Upper lobe of left lung (tissue), 6 donors: Measurements from ENCODE around the gene FBXO10. TPM values are rescaled to one million over a fixed set of nuclear protein-coding genes. Genes with fewer than 3 reads are reported as not detected.
A peak's percentile ranks its signal among the peaks of the same experiment; 100 is the strongest.

Source experiments
- ATAC-seq, 2 donors: fragments of 200-7000 bp; cut with Tn5 transposase; one replicate each; pipeline ENCODE4 v1.9.1; 2022; ENCODE audit warnings: mild to moderate bottlenecking in 2 of 2, moderate library complexity in 2 of 2; ENCODE audit not compliant: low FRiP score in 2 of 2
- DNase-seq, 2 donors: peaks; one replicate each; pipeline ENCODE4 v3.0.0-alpha.2; 2019 to 2020
- H3K27ac ChIP-seq, 4 donors: fragments of 200-600 bp; sonication (generic); one replicate each; pipeline ENCODE4 v1.5.1; 2016 to 2019
- H3K27me3 ChIP-seq, 4 donors: fragments of 200-600 bp; sonication (generic); one replicate each; pipeline ENCODE4 v1.5.1; 2017 to 2019
- H3K36me3 ChIP-seq, 4 donors: fragments of 200-600 bp; sonication (generic); one replicate each; pipeline ENCODE4 v1.5.1; 2016 to 2019
- H3K4me1 ChIP-seq, 4 donors: fragments of 200-600 bp; sonication (generic); one replicate each; pipeline ENCODE4 v1.5.1; 2018 to 2019
- H3K4me3 ChIP-seq, 4 donors: fragments of 200-600 bp; sonication (generic); one replicate each; pipeline ENCODE4 v1.5.1; 2017 to 2019; ENCODE audit warnings: mild to moderate bottlenecking in 2 of 4, moderate library complexity in 1 of 4
- H3K9me3 ChIP-seq, 4 donors: fragments of 200-600 bp; sonication (generic); one replicate each; pipeline ENCODE4 v1.5.1; 2018 to 2019
- CTCF ChIP-seq, 6 experiments: fragments of 450-650 bp in 4 of 6; fragments of 200-600 bp in 2 of 6; sonication (generic) in 2 of 6; IDR thresholded peaks; one replicate each; pipeline ENCODE4 v1.5.1; 2016 to 2019; ENCODE audit warnings: antibody characterized with exemption in 6 of 6
- EP300 ChIP-seq, 4 donors: sonication (generic); formaldehyde crosslinking; IDR thresholded peaks; one replicate each; pipeline ENCODE4 v1.5.1; 2017; ENCODE audit warnings: antibody characterized with exemption in 4 of 4, control low read depth in 2 of 4
- POLR2A ChIP-seq, 4 donors: fragments of 450-650 bp; IDR thresholded peaks; one replicate each; pipeline ENCODE4 v1.5.1; 2016 to 2017; ENCODE audit warnings: antibody characterized with exemption in 4 of 4, mild to moderate bottlenecking in 2 of 4
- POLR2AphosphoS5 ChIP-seq, 2 donors: sonication (generic); formaldehyde crosslinking; IDR thresholded peaks; one replicate each; pipeline ENCODE4 v1.5.1; 2017; ENCODE audit warnings: antibody characterized with exemption in 2 of 2
- WGBS, 2 donors: methylation state at CpG; one replicate each; pipeline ENCODE4 v1.1.5; 2017 to 2018; 5-methylcytosine and 5-hydroxymethylcytosine counted together
- total RNA-seq, 6 donors: library from RNA; depleted of rRNA in 4 of 6; stranded (reverse); fragments of >200 nt in 4 of 6; gene quantifications; one replicate each; pipeline versions ENCODE4 v1.1.0 to v1.2.1, GENCODE V29; 2016 to 2021
- donor health status: DM: no; HTN: no; CAD: no; lungs with moderate emphysema.
- donor health status: DM: no; HTN: yes; CAD: no; lungs with severe emphysema.

Gene FBXO10
- total RNA-seq, 6 donors from 2014 or later: 7.9 to 13.4 (median 8.7) TPM

GRCh38 chr9:37596504-37596903 is 20.3 kb upstream of the FBXO10 start:
- no peak for TF ChIP-seq POLR2AphosphoS5 (IDR thresholded peaks at IDR 0.05)
- TF ChIP-seq CTCF (IDR thresholded peaks at IDR 0.05): no peak
- no peak for TF ChIP-seq EP300 (IDR thresholded peaks at IDR 0.05)
- TF ChIP-seq POLR2A (IDR thresholded peaks at IDR 0.05): no peak
- no peak overlapping the region for H3K27ac ChIP-seq
- no peak overlapping the region for H3K4me3 ChIP-seq
- no peaks in the 10 kb centered on the region for H3K36me3 ChIP-seq
- H3K27me3 ChIP-seq: no peaks in the 10 kb centered on the region
- WGBS, 2 donors: 51 to 54% methylated on average over 2 of the region's 2 CpGs
- H3K4me1 ChIP-seq: peaks cover 5 to 21% (median 7%) of the 10 kb centered on the region in 4 donors
- DNase-seq: no peak
- H3K9me3 ChIP-seq: no peaks in the 10 kb centered on the region
- ATAC-seq: no peak

GRCh38 chr9:37593883-37594448 is 17.8 kb upstream of the FBXO10 start:
- Histone ChIP-seq H3K36me3 (peaks cover 0 to under 1% (median 0%) of the 10 kb centered on the region in 4 donors), H3K27me3 (no peaks in the 10 kb centered on the region), H3K4me1 (peaks cover 20 to 36% (median 21%) of the 10 kb centered on the region in 4 donors), H3K27ac (no peak overlapping the region), H3K4me3 (no peak overlapping the region), H3K9me3 (no peaks in the 10 kb centered on the region)
- TF ChIP-seq POLR2AphosphoS5 (IDR thresholded peaks at IDR 0.05) (no peak), CTCF (IDR thresholded peaks at IDR 0.05) (no peak), EP300 (IDR thresholded peaks at IDR 0.05) (no peak), POLR2A (IDR thresholded peaks at IDR 0.05) (no peak)
- DNase-seq (no peak), ATAC-seq (no peak)
- 87 to 88% methylated on average over 6 of the region's 6 CpGs for WGBS, 2 donors

- peak within 1 kb of the TSS; percentile 76 to 90 (median 84) for H3K27ac ChIP-seq
- peak in 1 of 4 donors; percentile 69 for TF ChIP-seq EP300 (IDR thresholded peaks at IDR 0.05)
- TF ChIP-seq CTCF (IDR thresholded peaks at IDR 0.05): peak in 3 of 6 experiments; percentile 6 to 24 (median 14)
- peak in 3 of 4 donors; percentile 61 to 87 (median 75) for TF ChIP-seq POLR2A (IDR thresholded peaks at IDR 0.05)
- TF ChIP-seq POLR2AphosphoS5 (IDR thresholded peaks at IDR 0.05): peak; percentile 98 to 99
- H3K27me3 ChIP-seq: no peaks in the 10 kb centered on the region
- peak; percentile 92 to 95 for DNase-seq
- no peaks in the 10 kb centered on the region for H3K9me3 ChIP-seq
- peak within 1 kb of the TSS; percentile 72 to 98 (median 88) for H3K4me3 ChIP-seq
- WGBS, 2 donors: 0 to 1% methylated on average over 32 to 66 of the region's 72 CpGs
- peaks cover 20 to 36% (median 21%) of the 10 kb centered on the region in 4 donors for H3K4me1 ChIP-seq
- peaks cover 5 to 15% (median 9%) of the 10 kb centered on the region in 4 donors for H3K36me3 ChIP-seq
- ATAC-seq: peak; percentile 96 to 99
Observed at GRCh38 chr9:37592108-37592951, 16.1 kb upstream of the FBXO10 start, which contains the start of gene TOMM5. TOMM5 (minus strand) TSS chr9:37592597; CDS start chr9:37592532, 65 bp downstream.

- DNase-seq (no peak), ATAC-seq (no peak)
- Histone ChIP-seq H3K27ac (no peak overlapping the region), H3K4me1 (peaks cover 16 to 20% (median 17%) of the 10 kb centered on the region in 4 donors), H3K27me3 (no peaks in the 10 kb centered on the region), H3K9me3 (no peaks in the 10 kb centered on the region), H3K36me3 (peaks cover 13 to 59% (median 27%) of the 10 kb centered on the region in 4 donors), H3K4me3 (no peak overlapping the region)
- whole genome bisulfite sequencing, 2 donors: 76 to 81% methylated on average over 4 of the region's 4 CpGs
- TF ChIP-seq POLR2A (IDR thresholded peaks at IDR 0.05) (no peak), POLR2AphosphoS5 (IDR thresholded peaks at IDR 0.05) (no peak)
Observed at GRCh38 chr9:37587521-37587920, 11.3 kb upstream of the FBXO10 start.

- Histone ChIP-seq H3K4me3 (no peak overlapping the region), H3K36me3 (peaks cover 13 to 65% (median 27%) of the 10 kb centered on the region in 4 donors), H3K27me3 (no peaks in the 10 kb centered on the region), H3K27ac (no peak overlapping the region), H3K4me1 (no peaks in the 10 kb centered on the region), H3K9me3 (no peaks in the 10 kb centered on the region)
- WGBS, 2 donors: 92 to 94% methylated on average over 3 of the region's 3 CpGs
- TF ChIP-seq POLR2A (IDR thresholded peaks at IDR 0.05): no peak
- TF ChIP-seq EP300 (IDR thresholded peaks at IDR 0.05): no peak
- TF ChIP-seq CTCF (IDR thresholded peaks at IDR 0.05): no peak
- no peak for TF ChIP-seq POLR2AphosphoS5 (IDR thresholded peaks at IDR 0.05)
- no peak for ATAC-seq
- DNase-seq: no peak
Observed at GRCh38 chr9:37583522-37584121, 7.4 kb upstream of the FBXO10 start.
